CD4-positive, alpha-beta T cell treated with Interleukin-4 for 4 hours (primary cell): ENCODE measurements around the gene PPIA.
"Not testable (repeated sequence)": the region's sequence is repeated elsewhere in the genome, so short reads cannot be mapped to it uniquely, and the experiment has no call there.

Experiments used
- DNase-seq: peaks from one replicate; pipeline ENCODE4 v3.0.0-alpha.2; 2020

Gene PPIA

GRCh38 chr7:44843440-44843839, 47.0 kb downstream of the PPIA start:
- not testable (repeated sequence) for DNase-seq

- no peak for DNase-seq
These were observed 49.0 kb downstream of the PPIA start for GRCh38 chr7:44845451-44845850.

GRCh38 chr7:44846390-44846789, 49.9 kb downstream of the PPIA start:
- DNase-seq: peak; percentile 29

GRCh38 chr7:44846816-44847508, 50.5 kb downstream of the PPIA start:
- DNase-seq: no peak

- peak; percentile 85 for DNase-seq
These were observed 51.0 kb downstream of the PPIA start for GRCh38 chr7:44847509-44847919.

GRCh38 chr7:44847920-44848634, 51.6 kb downstream of the PPIA start, which contains the start of gene H2AZ2:
H2AZ2 (minus strand) TSS chr7:44848087; CDS start chr7:44847971, 116 bp downstream.
- peak; percentile 100 for DNase-seq

GRCh38 chr7:44849259-44849884, 52.9 kb downstream of the PPIA start:
- no peak for DNase-seq

GRCh38 chr7:44849885-44850544, 53.5 kb downstream of the PPIA start:
- no peak for DNase-seq

GRCh38 chr7:44852590-44852989, 56.1 kb downstream of the PPIA start:
- no peak for DNase-seq
